Measurements from ENCODE around the gene SLX4.

The SLX4 gene

DNA sequence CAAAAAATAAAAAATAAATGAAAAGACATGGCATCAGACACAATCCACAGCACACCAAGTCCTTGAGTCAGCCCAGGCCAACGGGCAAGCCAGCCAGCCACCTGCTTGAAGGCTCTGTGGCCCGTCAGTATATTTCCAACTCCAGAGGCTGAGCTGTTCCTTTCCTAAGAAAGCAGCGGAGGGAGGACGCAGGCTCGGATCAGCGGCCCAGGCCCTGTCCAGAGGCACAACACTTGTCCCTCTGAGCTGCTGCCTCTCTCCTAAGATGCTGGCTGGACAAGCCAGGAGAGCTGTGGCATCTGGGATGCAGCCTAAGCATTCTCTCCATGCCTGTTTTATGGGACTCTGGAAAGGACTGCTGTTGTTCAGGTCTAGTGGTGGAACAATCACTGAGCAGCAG lies 19.4 kb downstream of the SLX4 start:
- DNase-seq (ENCODE audit: insufficient read length, low spot score), result no peak
- no peak for FAIRE-seq
- TF ChIP-seq CTCF (IDR thresholded peaks at IDR 0.05; ENCODE audit: insufficient read depth, missing control alignments), result no peak

DNA sequence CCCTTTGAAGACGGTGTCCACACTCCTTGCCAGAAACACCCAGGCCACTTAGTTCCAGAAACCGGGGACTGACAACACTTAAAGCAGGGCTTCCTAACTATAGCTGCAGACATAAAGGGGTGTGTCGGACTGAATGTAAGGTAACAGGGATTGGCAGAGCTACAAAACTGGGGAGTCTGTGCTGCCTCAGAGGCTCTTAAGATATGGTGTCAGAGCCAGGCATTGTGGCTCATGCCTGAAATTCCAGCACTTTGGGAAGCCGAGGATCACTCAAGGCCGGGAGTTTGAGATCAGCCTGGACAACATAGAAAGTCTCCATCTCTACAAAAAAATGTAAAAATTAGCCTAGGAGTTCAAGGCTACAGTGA lies 20.0 kb downstream of the SLX4 start:
- FAIRE-seq (no peak), DNase-seq (ENCODE audit: insufficient read length, low spot score) (no peak)
- TF ChIP-seq CTCF (IDR thresholded peaks at IDR 0.05; ENCODE audit: insufficient read depth, missing control alignments), result no peak

- FAIRE-seq (no peak), DNase-seq (ENCODE audit: insufficient read length, low spot score) (no peak)
- no peak for TF ChIP-seq CTCF (IDR thresholded peaks at IDR 0.05; ENCODE audit: insufficient read depth, missing control alignments)
These were observed 20.5 kb downstream of the SLX4 start for GRCh38 chr16:3590736-3591435.

- TF ChIP-seq CTCF (IDR thresholded peaks at IDR 0.05; ENCODE audit: insufficient read depth, missing control alignments), result no peak
- FAIRE-seq, result no peak
- no peak for DNase-seq (ENCODE audit: insufficient read length, low spot score)
These were observed 21.3 kb downstream of the SLX4 start for GRCh38 chr16:3589991-3590701.

- TF ChIP-seq CTCF (IDR thresholded peaks at IDR 0.05; ENCODE audit: insufficient read depth, missing control alignments), result no peak
- FAIRE-seq, result no peak
- no peak for DNase-seq (ENCODE audit: insufficient read length, low spot score)
These were observed 21.9 kb downstream of the SLX4 start for GRCh38 chr16:3589441-3589921.

GRCh38 chr16:3589001-3589400 lies 22.4 kb downstream of the SLX4 start:
- no peak for TF ChIP-seq CTCF (IDR thresholded peaks at IDR 0.05; ENCODE audit: insufficient read depth, missing control alignments)
- FAIRE-seq, result no peak
- no peak for DNase-seq (ENCODE audit: insufficient read length, low spot score)

DNA sequence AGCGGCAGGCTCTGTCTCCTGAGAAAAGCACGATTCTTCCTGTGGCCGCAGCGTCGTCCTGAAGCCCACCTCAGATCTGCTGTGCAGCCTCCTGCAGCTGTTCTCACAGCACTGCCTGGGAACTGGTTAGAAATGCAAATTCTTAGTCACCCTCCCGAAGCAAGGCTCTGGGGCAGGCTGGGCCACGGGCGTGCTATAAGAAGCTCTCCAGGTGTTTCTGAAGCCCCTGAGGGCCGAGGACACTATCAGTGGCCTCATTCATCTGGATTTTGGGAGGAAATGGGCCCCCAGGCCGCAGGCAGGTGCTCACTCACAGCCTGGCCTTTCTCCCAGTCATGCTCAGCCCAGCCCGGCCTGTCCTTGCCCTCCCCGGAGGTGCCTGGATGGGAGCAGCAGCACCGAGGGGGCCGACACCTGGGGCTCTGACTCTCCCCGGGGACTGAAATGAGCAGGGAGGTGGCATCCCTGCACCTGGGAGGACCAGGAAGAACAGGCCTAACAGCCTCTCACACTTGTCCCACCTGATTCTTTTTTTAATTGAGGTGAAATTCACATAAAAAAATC lies 23.8 kb downstream of the SLX4 start:
- DNase-seq (ENCODE audit: insufficient read length, low spot score), result no peak
- no peak for TF ChIP-seq CTCF (IDR thresholded peaks at IDR 0.05; ENCODE audit: insufficient read depth, missing control alignments)
- FAIRE-seq, result no peak
